Urothelium cell line (cell line): Measurements from ENCODE around the gene CCDC121.

ENCODE experiments used
- DNase-seq: peaks from one replicate; pipeline ENCODE4 v3.0.0; 2011; ENCODE audit warnings: low spot score, mixed read lengths
- FAIRE-seq: peaks from 2 replicates; lab custom pipeline; 2011; peaks lifted over from hg19 to GRCh38; lab: Jason Lieb, UNC

The CCDC121 gene

GRCh38 chr2:27583390-27583915, 45.4 kb downstream of the CCDC121 start:
- no peak for DNase-seq

DNA sequence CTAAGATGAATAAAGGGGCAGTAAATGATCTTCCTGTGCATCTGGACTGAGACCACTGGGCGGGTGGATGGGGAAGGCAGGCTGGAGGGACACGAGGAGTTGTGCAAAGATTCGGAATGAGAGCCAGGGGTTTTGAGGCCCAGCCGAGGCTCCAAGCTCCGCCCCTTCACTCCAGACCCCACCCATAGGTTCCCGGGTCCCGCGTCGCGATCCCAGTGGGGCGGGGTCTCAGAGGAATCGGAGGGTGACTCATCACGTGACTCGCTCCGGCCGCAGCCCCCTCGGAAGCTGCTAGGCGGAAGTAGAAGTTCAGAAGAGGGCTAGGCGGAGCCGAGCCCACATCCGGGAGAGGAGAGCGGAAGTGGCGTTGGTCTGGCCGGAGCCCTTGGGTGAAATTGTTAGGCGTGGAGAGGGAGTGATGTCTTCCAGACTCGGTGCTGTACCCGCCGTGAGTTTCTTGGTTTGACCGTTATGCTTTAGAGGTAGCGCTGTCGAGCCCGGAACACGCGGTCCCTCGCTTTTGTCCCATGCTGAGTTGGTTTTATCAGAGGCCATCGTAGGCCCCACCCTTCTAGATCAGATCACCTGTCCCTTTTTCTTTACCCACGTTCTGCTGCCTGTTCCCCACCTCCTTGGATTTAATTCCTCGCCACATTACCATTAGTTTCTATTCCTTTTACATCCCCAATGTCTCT, 46.0 kb downstream of the CCDC121 start, which contains the start of gene ZNF512:
TSS of gene ZNF512 (plus strand) at position 348 of the 695 bp plus-strand sequence. CDS start at position 419, 71 bp downstream.
- peak; percentile 37 for FAIRE-seq
- DNase-seq: peak; percentile 97

More at GRCh38 chr2:27583390-27583915, 45.4 kb downstream of the CCDC121 start:
- FAIRE-seq: no peak

DNA sequence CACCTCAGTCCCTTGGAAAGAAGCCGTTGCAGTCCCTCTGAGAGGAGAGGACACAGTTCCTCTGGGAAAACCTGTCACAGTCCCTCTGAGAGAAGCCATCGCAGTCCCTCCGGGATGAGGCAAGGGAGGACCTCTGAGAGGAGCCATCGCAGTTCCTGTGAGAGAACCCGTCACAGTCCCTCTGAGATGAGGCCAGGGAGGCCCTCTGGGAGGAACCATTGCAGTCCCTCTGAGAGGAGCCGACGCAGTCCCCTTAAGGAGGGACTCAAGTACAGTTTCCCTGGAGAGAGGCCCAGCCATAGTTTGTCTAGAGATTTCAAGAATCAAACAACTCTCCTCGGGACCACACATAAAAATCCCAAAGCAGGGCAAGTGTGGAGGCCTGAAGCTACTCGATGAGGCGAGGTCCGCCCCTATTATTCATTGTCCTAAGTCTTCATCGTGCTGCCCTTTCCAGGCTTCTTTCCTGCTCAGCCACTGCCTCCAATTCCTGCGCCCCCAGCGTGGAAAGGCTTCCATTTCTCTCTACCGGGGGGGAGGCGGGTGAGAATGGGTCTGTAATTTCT, 46.6 kb downstream of the CCDC121 start:
- FAIRE-seq (no peak), DNase-seq (no peak)

DNA sequence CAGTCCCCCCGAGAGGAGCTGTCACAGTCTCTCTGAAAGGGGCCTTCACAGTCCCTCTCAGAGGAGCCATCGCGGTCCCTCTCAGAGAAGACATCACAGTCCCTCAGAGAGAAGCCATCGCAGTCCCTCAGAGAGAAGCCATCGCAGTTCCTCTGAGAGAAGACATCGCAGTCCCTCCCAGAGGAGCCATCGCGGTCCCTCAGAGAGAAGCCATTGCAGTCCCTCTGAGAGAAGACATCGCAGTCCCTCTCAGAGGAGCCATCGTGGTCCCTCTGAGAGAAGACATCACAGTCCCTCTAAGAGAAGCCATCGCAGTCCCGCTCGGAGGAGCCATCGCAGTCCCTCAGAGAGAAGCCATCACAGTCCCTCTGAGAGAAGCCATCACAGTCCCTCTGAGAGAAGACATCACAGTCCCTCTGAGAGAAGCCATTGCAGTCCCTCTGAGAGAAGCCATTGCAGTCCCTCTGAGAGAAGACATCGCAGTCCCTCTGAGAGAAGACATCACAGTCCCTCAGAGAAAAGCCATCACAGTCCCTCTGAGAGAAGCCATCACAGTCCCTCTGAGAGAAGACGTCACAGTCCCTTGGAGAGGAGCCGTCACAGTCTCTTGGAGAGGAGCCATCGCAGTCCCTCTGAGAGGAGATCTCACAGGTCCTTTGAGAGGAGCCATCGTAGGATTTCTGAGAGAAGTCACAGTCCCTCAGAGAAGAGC, 47.2 kb downstream of the CCDC121 start:
- FAIRE-seq (no peak), DNase-seq (no peak)
